Urothelium cell line (cell line): ENCODE results near the gene HABP4.
"Not testable (repeated sequence)": the region's sequence is repeated elsewhere in the genome, so short reads cannot be mapped to it uniquely, and the experiment has no call there.

Source experiments
- DNase-seq: peaks from one replicate; pipeline ENCODE4 v3.0.0; 2011; ENCODE audit warnings: low spot score, mixed read lengths
- FAIRE-seq: peaks from 2 replicates; lab custom pipeline; 2011; peaks lifted over from hg19 to GRCh38; lab: Jason Lieb, UNC

Gene HABP4

DNA sequence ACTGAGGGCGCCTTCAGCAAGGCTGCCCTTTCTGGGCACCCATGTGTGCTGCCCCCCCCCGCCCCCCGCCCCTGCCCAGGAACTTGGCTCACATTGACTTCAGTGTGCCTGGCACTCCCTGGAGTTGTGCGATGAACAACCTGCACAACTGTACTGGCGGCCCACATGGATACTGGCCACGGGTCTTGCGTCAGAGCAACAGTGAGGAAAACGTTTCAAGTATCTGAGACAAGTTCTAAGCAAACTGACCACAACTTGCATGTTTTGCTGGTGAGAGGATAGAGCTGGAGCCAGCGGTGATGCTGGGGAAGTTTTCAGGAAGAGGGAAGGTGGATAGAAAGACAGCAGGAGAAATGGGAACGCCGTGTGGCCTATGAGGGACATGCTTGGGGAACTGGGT lies 45.4 kb downstream of the HABP4 start:
- FAIRE-seq = no peak
- DNase-seq = no peak

DNA sequence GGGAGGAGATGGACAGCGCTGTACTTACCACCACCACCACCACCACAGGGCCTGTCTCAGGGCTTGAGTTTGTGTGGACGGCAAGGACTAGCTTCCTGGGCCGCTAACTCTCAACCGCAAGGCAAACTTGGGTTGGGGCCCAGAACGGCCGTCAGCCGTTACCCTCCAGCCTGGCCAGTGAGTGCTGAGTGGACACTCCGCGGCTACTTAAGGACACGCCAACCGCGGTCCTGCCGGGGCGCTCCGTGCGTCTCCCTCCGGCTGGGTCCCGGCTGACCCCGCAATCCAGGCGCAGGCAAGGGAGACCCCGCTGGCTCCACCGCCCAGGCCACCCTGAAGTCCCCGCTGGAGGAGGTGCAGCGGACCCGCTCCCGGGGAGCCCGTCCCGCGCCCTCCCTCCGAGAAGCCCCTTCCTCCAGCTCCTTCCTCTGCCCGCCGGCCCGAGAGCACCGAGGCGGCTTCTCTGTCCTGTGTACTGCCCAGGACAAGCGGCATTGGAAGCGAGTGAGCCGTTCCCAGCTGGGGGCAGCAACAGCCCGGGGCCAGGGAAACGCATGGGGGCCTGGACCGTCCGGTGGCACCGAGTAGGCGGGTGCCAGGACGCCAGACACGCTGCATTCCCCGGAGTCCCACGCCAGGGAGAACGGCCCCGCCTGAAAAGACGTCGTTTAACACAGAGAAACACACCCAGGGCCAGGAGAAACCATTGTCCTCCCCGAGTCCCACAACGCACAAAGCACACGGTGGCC lies 46.6 kb downstream of the HABP4 start:
- DNase-seq = no peak
- FAIRE-seq = no peak

DNA sequence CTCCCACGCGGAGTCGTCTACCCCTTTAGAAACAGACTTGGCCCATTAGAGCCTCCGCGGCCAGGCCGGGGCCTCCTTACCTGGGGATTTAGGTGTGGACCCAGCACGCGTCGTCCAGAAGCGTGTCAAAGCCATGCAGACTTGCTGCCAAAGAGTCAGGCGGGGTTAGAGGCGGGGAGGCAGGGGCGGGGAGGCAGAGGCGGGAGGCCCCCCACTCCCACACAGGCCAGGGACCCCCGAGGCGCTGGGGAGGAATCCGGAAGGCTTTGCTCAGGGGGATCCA lies 47.1 kb downstream of the HABP4 start:
- DNase-seq (no peak), FAIRE-seq (no peak)

DNA sequence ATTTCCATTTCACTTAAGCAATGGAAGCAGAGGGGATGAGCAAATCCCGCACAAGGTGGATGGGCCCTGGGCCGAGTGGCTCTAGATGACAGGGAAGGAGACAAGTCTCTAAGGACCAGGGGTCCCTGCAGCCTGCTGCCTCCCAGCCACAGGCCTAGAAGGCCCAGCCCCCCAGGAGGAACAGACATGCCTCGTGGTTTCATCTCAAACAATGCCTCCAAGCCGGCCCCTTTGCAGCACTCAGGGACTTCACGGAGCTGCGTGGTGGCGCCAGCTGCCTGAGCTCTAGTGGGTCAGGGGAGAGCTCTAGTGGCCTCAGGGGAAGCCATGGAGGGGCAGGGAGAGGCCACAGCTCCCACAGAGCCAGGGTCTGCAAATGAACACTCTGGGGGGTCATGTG lies 48.8 kb downstream of the HABP4 start:
- DNase-seq = no peak
- no peak for FAIRE-seq

DNA sequence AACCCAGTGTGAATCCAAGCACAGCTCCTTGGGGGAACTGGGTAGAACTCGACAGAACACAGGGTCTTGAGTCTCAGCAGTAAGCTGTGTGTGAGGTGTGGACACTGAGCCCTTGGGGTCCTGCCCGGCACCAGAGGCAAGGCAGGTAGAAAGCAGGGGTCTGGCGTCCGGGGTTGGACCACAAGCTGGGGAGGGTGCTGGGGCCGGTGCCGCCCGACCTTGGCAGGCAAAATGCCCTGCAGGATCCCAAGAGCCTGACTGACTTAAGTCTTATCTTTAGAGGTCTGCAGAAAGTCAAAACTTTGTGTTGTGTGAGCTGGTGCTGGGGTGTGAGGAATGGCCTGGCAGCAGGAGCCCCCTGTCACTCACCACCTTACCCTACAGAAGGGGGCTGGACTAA lies 49.3 kb downstream of the HABP4 start:
- no peak for FAIRE-seq

DNA sequence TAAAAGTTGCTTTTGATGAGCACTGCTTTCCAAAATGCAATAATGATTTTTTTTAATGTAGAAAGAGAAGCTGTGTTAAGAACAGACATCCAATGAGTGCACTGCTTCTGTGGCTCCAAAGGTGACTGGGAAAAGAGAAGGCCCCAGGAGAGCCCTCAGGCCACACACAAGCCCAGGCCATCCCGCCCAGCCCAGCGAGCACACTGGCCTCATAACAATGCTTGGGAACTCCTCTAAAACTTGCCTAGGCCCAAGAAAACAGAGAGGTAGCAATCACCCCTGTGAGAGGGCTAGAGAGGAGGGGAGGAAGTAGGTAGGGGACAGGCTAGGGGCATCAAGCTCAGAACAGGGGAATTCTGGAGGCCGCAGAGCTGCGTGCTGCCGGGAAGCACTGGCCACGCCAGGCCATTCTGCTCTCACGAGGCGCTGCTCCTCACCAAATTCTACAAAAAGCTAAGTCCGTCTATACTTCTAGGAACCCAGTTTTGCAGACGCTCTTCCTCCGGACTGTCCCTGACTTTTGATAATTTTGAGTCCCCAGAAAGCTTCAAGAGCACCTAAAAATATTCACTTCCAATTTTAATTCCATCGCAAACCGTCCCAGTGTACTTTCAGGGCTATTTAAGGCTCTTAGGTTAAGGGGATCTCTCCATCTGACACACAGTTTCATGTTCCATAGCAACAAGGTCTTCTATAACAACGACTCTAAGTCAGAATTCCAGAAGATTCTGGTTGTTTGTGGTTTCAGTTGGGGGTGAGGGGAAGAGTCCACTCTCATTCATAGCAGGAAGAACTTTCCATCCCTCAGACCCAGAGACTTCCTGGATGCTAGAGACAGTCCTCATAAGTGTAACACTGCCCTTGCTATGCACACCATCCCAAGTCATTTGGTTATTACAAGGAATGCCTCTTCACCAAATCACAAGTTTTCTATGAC lies 51.0 kb downstream of the HABP4 start:
- FAIRE-seq (no peak), DNase-seq (no peak)

More for the DNA sequence above, 49.3 kb downstream of the HABP4 start:
- no peak for DNase-seq

DNA sequence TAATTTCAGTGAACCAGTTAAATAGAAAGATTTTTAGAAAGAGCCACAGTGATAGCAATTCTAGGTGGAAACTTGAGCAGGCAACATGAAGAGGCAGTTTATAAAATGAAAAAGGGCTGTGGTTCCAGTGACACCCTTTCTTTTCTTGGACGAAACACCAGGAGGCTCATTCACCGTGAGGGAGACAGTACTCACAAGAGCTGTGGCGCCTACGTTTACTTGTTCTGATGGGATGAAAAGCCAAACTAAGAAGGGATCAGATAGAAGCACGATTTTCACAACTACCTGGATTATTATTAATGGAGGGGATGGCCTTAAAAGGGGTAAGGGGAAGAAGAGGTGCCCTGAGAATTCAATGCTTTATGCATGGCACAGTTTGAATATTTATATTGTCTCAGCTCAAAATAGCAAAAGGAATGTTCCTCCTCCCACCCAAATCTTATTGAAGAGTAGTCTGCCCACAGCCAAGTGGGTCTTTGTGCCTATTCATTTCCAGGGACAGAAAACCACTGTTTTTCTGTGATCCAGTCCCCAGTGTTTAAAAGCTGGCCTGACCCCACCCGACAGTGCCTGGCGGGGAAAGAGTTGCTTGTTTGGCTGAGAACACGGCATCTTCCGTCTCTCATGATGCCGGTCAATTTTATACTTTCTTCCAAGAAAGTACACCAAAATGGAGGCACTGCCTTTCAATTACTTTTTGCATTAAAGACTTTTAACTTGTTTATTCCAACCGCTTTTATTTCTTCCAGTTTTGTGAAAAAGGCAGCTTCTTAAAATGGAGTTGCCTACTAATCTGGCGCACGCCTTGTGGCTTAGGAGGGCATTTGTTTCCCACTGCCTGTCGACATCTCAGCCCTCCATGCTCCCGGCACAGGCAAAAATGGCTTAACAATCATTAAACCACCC lies 51.9 kb downstream of the HABP4 start:
- FAIRE-seq (no peak), DNase-seq (no peak)

DNA sequence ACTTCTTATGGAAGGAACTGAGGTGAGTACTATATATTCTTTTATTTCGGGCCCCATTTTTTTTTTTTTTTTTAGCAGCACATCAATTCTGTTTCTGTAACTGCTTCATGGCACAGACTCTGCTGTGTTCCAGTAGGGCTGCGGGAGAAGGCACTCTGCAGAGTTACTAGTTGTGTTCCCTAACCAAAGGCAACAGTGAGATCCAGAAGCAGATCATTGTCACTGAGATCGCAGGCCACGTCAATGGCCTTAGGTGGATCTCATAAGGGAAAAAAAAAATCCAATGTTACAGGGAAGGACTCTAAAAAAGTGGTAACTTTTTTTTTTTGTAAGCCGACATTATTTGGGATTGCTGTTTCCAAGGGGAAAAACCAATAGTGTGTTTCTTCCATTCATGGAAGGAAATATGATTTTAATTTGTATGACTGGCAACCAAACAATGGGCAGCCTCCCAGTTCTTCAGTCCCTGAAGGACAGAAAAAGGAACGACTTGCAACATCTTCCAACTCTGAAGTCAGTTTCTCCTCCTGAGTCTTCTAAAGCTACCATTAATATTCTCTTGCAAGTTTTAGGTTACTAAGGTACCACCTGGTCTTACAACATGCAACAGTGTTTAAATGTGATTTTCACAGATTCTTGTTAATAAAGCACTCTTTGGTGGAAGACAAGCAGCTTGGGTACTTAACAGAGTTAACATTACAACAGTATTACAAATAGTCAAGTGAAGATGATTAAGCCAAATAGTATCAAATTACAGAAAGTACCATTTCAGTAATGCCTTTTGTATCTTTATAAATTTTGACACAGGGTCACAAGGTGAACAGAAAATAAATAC lies 52.8 kb downstream of the HABP4 start:
- DNase-seq (no peak), FAIRE-seq (no peak)

DNA sequence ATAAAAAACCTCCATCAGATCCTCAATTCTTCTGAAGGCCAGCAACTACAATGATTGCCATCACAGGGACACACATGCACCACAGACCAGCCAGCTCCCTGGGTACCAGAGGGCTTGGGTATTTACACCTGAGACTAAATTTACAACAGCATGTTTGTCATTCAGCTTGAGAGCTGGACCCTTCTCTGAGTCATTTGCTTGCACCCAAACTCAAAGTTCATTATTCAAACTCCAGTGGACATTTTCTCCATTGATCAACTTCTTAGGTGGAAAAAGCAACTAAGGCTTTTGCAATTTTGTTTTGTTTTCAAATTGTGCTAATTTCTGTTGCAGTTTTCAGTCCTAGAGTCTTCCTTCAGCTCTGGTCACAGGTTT lies 53.4 kb downstream of the HABP4 start:
- FAIRE-seq, DNase-seq: not testable (repeated sequence)

DNA sequence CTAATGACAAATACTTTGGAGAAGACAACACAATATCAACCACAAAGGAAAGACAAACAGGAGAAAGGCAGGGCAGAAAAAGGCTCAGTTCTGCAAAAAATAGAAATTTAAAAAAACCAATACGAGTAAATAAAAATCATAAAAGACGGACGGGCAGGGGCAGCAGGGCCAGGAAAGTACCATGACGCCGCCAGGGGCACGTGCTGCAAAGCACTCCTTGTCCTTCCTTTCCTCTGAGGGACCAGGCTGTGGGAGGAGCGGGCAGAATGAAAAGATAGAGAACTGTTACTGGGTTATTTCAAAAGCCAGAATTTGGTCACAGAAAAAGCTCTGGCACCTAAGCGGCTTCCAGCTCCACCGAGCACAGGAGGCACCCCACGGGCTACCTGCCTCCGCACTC lies 53.9 kb downstream of the HABP4 start:
- no peak for DNase-seq
- no peak for FAIRE-seq

DNA sequence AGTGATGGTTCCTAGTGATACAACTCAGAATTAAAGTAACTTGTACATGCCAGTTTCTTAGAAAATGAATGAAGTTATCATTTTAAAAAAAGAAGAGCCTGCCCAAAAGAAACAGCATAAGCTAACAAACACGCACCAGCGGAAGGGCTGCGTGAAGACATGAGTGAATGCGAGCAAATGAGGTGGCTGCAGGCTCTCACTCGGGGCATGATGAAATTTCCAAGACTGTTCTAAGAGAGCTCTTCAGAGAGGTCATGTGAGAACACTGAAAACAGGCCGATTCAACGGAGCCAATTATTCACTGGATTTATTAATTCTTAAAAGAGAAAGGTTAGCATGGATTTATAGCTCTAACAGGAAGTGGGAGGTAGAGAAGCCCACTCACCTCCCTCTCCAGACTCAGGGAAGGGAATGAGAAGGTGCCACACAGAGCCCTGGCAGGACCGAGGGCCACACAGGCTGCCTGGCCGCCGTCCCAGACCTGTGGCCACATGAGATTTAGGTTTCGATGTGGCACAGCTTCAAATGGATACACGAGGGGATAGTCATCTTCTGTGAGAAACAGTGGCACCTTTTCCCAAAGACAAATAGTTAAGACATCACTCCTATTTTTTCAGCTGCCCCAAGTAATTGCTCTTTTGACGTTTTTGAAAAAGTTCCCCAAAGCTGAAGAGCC lies 55.5 kb downstream of the HABP4 start:
- DNase-seq (no peak), FAIRE-seq (no peak)

DNA sequence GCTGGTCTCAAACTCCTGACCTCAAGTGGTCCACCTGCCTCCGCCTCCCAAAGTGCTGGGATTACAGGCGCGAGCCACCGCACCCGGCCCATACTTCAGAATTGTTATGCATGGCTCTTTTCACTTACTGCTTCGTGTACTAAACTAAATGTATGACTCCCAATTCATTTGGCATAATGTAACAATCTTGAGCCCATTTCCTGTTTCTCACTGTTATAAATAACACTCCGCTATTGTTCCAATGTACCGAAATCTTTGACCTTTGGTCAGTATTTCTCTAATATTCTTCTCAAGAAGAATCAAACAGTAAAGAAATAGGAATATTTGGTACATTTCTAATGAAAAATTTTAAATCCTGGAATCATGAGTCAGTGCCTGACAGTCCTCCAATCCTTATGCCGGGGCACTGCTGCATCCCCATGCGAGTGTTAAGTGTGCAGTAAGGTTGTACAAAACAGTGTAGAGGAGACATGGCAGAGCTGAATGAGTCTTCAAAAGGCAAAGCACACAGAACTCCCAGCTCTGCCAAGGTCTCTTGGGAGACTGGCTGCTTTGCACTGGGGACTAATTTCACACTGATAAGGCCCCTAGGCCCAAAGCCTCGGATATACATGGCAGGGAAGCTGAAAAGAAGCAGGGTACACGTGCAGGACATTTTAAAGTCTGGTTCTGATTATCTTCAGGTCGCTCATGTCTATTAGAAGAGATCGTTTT lies 58.4 kb downstream of the HABP4 start:
- DNase-seq = no peak

DNA sequence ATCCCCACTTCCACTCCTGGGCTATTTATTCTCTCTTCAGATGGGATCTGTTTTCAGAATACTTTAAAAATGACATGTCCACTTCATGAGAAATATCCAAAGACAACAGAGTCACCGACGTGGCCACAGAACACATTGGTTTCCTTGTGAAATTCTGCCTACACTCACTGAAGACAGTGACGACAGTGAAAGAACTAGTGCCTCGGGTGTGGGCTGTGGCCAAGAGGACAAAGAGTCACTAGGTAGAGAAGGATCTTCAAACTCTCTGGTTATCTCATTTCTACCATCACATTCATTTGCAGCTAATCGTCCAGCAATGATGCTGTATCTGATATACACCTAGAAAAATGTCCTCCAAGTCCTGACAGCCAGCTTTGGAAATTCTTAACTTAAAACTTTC lies 59.1 kb downstream of the HABP4 start:
- no peak for FAIRE-seq
- no peak for DNase-seq

More for the DNA sequence above, 58.4 kb downstream of the HABP4 start:
- no peak for FAIRE-seq

DNA sequence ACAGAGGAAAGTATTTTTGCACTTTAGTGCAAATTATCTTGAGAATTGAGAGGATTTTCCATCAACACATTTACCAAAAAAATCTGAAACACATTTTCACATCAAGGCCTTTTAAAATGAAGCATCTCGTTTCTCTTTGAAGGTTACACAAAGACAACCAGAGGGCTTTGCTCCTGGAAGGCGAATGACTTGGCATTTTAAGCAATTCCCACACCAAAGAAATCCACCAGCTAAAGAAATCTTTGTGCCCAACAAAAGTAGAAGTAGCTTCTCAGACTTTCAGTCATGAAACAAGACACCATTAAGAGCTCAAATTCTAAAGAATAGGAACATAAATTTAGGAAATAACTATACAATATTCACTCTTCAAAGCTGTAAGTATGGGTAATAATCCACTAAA lies 59.9 kb downstream of the HABP4 start:
- FAIRE-seq (no peak), DNase-seq (no peak)

DNA sequence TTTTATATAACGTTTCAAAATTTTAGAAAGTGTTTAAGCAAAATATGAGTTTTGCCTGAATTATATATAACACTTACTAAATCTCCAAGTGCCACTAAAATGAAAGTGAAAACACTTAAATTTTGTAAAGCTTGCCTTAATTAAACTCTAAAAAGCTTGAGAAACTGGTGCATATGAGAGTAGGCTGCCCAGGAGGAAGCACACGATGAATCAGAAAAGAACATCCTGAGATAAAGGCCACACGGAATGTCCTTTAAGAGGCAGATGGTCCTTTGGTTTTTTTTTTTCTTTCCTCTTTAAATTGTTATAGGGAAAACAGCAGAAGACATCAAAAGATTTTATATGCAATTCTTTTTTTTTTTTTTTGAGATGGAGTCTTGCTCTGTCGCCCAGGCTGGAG lies 60.3 kb downstream of the HABP4 start:
- FAIRE-seq = no peak
- no peak for DNase-seq

DNA sequence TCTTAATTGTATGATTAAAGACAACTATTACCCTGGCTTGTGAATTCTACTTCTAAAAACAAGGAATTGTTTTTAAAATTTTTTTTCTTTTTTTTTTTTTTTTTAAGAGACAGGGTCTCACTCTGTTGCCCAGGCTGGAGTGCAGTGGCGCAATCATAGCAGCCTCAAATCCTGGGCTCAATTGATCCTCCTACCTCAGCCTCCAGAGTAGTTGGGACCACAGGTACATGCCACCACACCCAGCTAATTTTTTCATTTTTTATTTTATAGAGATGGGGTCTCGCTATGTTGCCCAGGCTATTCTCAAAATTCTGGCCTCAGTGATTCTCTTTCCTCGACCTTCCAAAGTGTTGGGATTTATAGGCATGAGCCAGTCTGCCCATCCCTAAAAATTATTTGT lies 62.3 kb downstream of the HABP4 start:
- no peak for FAIRE-seq
- DNase-seq = no peak

DNA sequence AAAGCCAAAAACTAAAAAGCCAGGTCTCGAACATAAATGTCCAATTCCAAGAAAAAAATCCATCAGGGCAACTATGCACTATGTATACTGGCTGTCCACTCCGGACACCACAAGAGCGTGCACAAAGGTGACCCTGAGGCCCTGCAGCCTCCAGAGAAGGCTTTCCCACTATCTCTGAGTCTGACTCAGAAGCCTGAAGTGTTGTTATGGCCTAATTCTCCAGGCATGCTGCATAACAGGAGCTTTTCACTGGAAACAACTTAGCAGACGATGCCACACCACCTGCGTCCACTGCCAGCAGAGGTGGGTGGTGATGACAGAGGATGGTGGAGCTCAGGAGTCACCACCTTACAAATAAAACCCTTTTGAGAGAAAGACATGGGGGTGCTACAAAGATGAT lies 63.7 kb downstream of the HABP4 start:
- DNase-seq (no peak), FAIRE-seq (no peak)

DNA sequence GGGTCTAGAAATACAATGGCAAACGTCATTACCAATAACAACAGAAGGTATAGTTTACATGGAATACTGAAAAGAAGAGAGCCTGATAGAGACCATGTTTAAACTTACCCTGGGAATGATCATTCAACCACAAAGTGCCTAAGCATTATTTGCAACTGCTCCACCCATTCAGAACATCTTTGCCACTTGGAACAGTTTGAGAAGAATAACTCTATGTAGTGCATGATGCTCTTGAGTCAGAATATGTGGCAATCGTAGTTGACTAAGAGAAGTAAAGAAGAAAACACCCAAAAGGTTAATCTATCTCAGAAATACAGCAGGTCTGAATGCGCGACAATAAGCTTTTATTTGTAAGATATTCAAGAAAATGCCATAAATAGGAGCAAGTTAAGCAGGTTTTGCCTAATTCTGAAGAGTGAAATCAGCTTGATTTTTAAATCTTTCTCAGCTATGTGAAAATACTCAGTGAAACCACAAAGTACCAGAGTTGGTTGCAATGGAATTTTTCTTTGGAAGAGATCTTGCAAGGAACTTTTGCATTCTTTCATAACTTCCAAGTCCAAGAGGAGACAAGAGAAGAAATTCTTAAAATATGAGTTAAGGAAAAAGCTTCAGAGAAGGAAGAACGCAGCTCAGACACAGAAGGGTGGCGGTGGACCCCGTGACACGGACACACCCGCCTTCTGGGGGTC lies 64.3 kb downstream of the HABP4 start:
- no peak for FAIRE-seq
- DNase-seq = no peak

DNA sequence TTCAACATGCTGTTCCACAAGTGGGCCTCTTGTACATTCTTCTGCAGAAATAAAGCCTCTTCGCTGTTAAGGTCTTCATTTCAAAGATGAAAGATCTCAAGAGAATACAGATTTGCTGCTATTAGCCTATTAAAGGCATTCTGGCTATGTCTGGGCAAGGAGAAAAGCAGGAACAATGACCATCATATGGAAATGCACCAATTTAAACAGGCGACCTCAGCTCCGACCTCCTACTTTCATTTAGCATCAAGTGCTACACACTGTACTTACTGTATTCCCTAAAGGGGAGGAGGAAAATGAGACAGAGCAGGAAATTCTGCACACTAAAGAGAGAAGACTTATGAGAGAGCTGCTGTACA lies 64.8 kb downstream of the HABP4 start:
- DNase-seq (no peak), FAIRE-seq (no peak)
